ENCODE data around the gene VPS29. TPM values are rescaled to one million over a fixed set of nuclear protein-coding genes. Genes with fewer than 3 reads are reported as not detected.

Gene VPS29
- total and polyA plus RNA-seq, 9 of the 15 experiments (the other 6 are each of a cell fraction or from before 2014, with no cell fraction given) = 85.8 to 638 (median 272) TPM

- no peak for DNase-seq (ENCODE audit: extremely low read depth in 1 of 4, low spot score in 3 of 4)
- no peak overlapping the region for H3K4me2 ChIP-seq (ENCODE audit: insufficient read depth, low read length)
- ChIA-PET POLR2A (interaction anchor here (0.6 to 1.5 kb wide), 2 partner anchors 12 to 75 kb away, joined by 3 to 4 read pairs; no protein-coding TSS in a partner anchor), CTCF (ENCODE audit: low intra/inter-chr PET ratio) (no interaction called here)
- H3K9me3 ChIP-seq (replicated peaks; ENCODE audit: control insufficient read depth, insufficient read depth, low read depth, low read length) = no peaks in the 10 kb centered on the region
- BruUV-seq (replicated peaks) = no TSS peak
- intact Hi-C loops (cut with micrococcal nuclease) (no loop called here), in situ Hi-C loops (cut with MboI) (no loop called here)
- H4K20me1 ChIP-seq (replicated peaks; ENCODE audit: control insufficient read depth, insufficient read depth, low read length) = no peaks in the 10 kb centered on the region
- FAIRE-seq = no peak
- H3K9me1 ChIP-seq (ENCODE audit: control insufficient read depth, insufficient read depth, low read length) = no peaks in the 10 kb centered on the region
- 67% methylated on average over 2 of the region's 2 CpGs for whole genome bisulfite sequencing (ENCODE audit: insufficient coverage, low coverage, missing lambda C conversion rate)
- no peak overlapping the region for H3K27ac ChIP-seq (ENCODE audit: extremely low read depth, low read depth, low read length)
- no peak for TF ChIP-seq LCOR (CRISPR knock-in tag; IDR thresholded peaks at IDR 0.05)
- TF ChIP-seq POLR2A (conservative IDR thresholded peaks at IDR 0.05) = 0 out of 2 replicates have a peak, but pooled peaks have one; percentile 29
- no peak for TF ChIP-seq ZNF780A (CRISPR knock-in tag; IDR thresholded peaks at IDR 0.05)
- no peak overlapping the region for H3K4me3 ChIP-seq
- peaks cover 44% of the 10 kb centered on the region for H3K36me3 ChIP-seq (ENCODE audit: control insufficient read depth, insufficient read depth, low read length)
- no peak for ATAC-seq
- H3K4me1 ChIP-seq (replicated peaks in 1 of 2; ENCODE audit: control insufficient read depth in 2 of 2, insufficient read depth in 2 of 2, low read length in 2 of 2) = no peaks in the 10 kb centered on the region
- no peaks in the 10 kb centered on the region; the same call in 2 of the 3 replicates for H3K79me2 ChIP-seq (ENCODE audit: control insufficient read depth, insufficient read depth, low read length)
- no peak overlapping the region for H3K9ac ChIP-seq (ENCODE audit: insufficient read depth in 1 of 2, low read depth in 2 of 2, low read length in 2 of 2)
- no peak overlapping the region for H2AFZ ChIP-seq (ENCODE audit: low read depth, low read length)
- no peaks in the 10 kb centered on the region for H3K27me3 ChIP-seq (ENCODE audit: control insufficient read depth in 2 of 2, insufficient read depth in 2 of 2, low read length in 2 of 2)
Measured at GRCh38 chr12:110531741-110532333, 29.9 kb upstream of the VPS29 start.

- Histone ChIP-seq H3K4me2 (ENCODE audit: insufficient read depth, low read length) (no peak overlapping the region), H3K27ac (ENCODE audit: extremely low read depth, low read depth, low read length) (no peak overlapping the region), H3K9me3 (replicated peaks; ENCODE audit: control insufficient read depth, insufficient read depth, low read depth, low read length) (no peaks in the 10 kb centered on the region), H3K27me3 (ENCODE audit: control insufficient read depth in 2 of 2, insufficient read depth in 2 of 2, low read length in 2 of 2) (no peaks in the 10 kb centered on the region), H4K20me1 (replicated peaks; ENCODE audit: control insufficient read depth, insufficient read depth, low read length) (no peaks in the 10 kb centered on the region), H3K9ac (ENCODE audit: insufficient read depth in 1 of 2, low read depth in 2 of 2, low read length in 2 of 2) (no peak overlapping the region), H3K4me1 (replicated peaks in 1 of 2; ENCODE audit: control insufficient read depth in 2 of 2, insufficient read depth in 2 of 2, low read length in 2 of 2) (no peaks in the 10 kb centered on the region), H3K79me2 (ENCODE audit: control insufficient read depth, insufficient read depth, low read length) (no peaks in the 10 kb centered on the region), H3K36me3 (ENCODE audit: control insufficient read depth, insufficient read depth, low read length) (peaks cover 31% of the 10 kb centered on the region), H3K9me1 (ENCODE audit: control insufficient read depth, insufficient read depth, low read length) (no peaks in the 10 kb centered on the region), H3K4me3 (no peak overlapping the region), H2AFZ (ENCODE audit: low read depth, low read length) (no peak overlapping the region)
- intact Hi-C loops (cut with micrococcal nuclease) (no loop called here), in situ Hi-C loops (cut with MboI) (no loop called here)
- DNase-seq (ENCODE audit: extremely low read depth in 1 of 4, low spot score in 3 of 4) (no peak), FAIRE-seq (no peak), ATAC-seq (no peak)
- 78% methylated on average over 2 of the region's 2 CpGs for WGBS (ENCODE audit: insufficient coverage, low coverage, missing lambda C conversion rate)
- ChIA-PET POLR2A (no interaction called here), CTCF (ENCODE audit: low intra/inter-chr PET ratio) (no interaction called here)
- no TSS peak for BruUV-seq (replicated peaks)
- TF ChIP-seq, protein P1, sequence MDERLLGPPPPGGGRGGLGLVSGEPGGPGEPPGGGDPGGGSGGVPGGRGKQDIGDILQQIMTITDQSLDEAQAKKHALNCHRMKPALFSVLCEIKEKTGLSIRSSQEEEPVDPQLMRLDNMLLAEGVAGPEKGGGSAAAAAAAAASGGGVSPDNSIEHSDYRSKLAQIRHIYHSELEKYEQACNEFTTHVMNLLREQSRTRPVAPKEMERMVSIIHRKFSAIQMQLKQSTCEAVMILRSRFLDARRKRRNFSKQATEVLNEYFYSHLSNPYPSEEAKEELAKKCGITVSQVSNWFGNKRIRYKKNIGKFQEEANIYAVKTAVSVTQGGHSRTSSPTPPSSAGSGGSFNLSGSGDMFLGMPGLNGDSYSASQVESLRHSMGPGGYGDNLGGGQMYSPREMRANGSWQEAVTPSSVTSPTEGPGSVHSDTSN (CRISPR knock-in tag; IDR thresholded peaks at IDR 0.05; ENCODE audit: low read depth) = no peak
- TF ChIP-seq, protein P1 (tag; conservative IDR thresholded peaks at IDR 0.05; ENCODE audit: low read depth) = no peak
- TF ChIP-seq ZNF589 (CRISPR knock-in tag; IDR thresholded peaks at IDR 0.05; ENCODE audit: low read depth) (no peak), PHF8 (IDR thresholded peaks at IDR 0.05; ENCODE audit: borderline replicate concordance, low read length) (no peak), CC2D1A (IDR thresholded peaks at IDR 0.05) (no peak), ZNF133 (CRISPR knock-in tag; IDR thresholded peaks at IDR 0.05) (no peak), ZNF232 (CRISPR knock-in tag; IDR thresholded peaks at IDR 0.05) (no peak), TCF7L2 (IDR thresholded peaks at IDR 0.05; ENCODE audit: low read depth, low read length) (no peak)
- TF ChIP-seq, protein P2, sequence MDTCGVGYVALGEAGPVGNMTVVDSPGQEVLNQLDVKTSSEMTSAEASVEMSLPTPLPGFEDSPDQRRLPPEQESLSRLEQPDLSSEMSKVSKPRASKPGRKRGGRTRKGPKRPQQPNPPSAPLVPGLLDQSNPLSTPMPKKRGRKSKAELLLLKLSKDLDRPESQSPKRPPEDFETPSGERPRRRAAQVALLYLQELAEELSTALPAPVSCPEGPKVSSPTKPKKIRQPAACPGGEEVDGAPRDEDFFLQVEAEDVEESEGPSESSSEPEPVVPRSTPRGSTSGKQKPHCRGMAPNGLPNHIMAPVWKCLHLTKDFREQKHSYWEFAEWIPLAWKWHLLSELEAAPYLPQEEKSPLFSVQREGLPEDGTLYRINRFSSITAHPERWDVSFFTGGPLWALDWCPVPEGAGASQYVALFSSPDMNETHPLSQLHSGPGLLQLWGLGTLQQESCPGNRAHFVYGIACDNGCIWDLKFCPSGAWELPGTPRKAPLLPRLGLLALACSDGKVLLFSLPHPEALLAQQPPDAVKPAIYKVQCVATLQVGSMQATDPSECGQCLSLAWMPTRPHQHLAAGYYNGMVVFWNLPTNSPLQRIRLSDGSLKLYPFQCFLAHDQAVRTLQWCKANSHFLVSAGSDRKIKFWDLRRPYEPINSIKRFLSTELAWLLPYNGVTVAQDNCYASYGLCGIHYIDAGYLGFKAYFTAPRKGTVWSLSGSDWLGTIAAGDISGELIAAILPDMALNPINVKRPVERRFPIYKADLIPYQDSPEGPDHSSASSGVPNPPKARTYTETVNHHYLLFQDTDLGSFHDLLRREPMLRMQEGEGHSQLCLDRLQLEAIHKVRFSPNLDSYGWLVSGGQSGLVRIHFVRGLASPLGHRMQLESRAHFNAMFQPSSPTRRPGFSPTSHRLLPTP (IDR thresholded peaks at IDR 0.05; ENCODE audit: borderline replicate concordance, extremely low read depth, insufficient read length) = no peak
Measured at GRCh38 chr12:110530511-110530910, 28.6 kb upstream of the VPS29 start.

All from K562 (cell line).